NB4 (cell line): ENCODE data around the gene KCTD1.

Experiments used
- CTCF ChIP-seq: IDR thresholded peaks from one replicate; pipeline ENCODE4 v1.5.1; 2012; ENCODE audit warnings: low read depth, low read length
- POLR2A ChIP-seq: IDR thresholded peaks from 2 replicates; pipeline ENCODE4 v1.6.1; 2011; ENCODE audit warnings: mild to moderate bottlenecking; ENCODE audit not compliant: insufficient read length; ENCODE audit errors: extremely low read depth

DNA sequence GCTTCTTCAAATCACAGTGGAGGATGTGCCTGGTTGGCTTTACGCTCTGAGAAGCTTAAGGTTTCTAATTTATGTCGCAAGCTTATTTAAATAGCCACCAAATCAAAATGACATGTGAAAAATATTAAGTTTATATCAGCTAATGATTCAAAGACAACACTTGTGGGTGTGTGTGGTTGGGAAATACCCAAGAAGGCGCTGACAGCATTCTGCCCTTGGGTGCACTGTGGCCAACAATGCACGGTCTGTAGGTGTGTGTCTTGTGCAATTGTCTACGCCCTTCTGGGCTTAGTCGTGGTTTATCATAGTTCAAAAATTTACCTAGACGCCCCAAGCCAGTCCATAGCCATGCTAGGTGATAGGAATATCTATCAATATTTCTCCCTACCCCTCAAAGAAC is 60.9 kb downstream of the KCTD1 start:
- TF ChIP-seq CTCF: no peak
- TF ChIP-seq POLR2A: no peak
